Thymus (tissue), 14 donors: ENCODE data around the gene EVPL. TPM values are rescaled to one million over a fixed set of nuclear protein-coding genes. Genes with fewer than 3 reads are reported as not detected.

Experiments used
- DNase-seq, 9 donors: peaks; one replicate each; pipeline ENCODE4 v3.0.0-alpha.2; 2013; ENCODE audit warnings: low spot score in 9 of 9, low read depth in 6 of 9, missing footprints in 1 of 9
- H3K27ac ChIP-seq, 2 donors: one replicate each; pipeline ENCODE4 v1.5.1; 2013; ENCODE audit warnings: control low read depth in 1 of 2, low read depth in 1 of 2, low read length in 1 of 2, mild to moderate bottlenecking in 1 of 2, moderate library complexity in 1 of 2
- H3K27me3 ChIP-seq, 2 donors: one replicate each; pipeline ENCODE4 v1.5.1; 2013; ENCODE audit warnings: low read length in 1 of 2; ENCODE audit not compliant: control insufficient read depth in 2 of 2, insufficient read depth in 1 of 2
- H3K36me3 ChIP-seq, 2 donors: one replicate each; pipeline ENCODE4 v1.5.1; 2013; ENCODE audit warnings: low read length in 1 of 2, mild to moderate bottlenecking in 1 of 2, moderate library complexity in 1 of 2; ENCODE audit not compliant: control insufficient read depth in 2 of 2, insufficient read depth in 2 of 2
- H3K4me1 ChIP-seq, 2 donors: one replicate each; pipeline ENCODE4 v1.5.1; 2013; ENCODE audit warnings: low read length in 2 of 2; ENCODE audit not compliant: control insufficient read depth in 2 of 2, insufficient read depth in 2 of 2
- H3K4me3 ChIP-seq, 2 donors: one replicate each; pipeline ENCODE4 v1.5.1; 2013; ENCODE audit warnings: low read length in 2 of 2, control low read depth in 1 of 2, mild to moderate bottlenecking in 1 of 2
- H3K9me3 ChIP-seq, 2 donors: one replicate each; pipeline ENCODE4 v1.5.1; 2013; ENCODE audit warnings: low read length in 1 of 2, mild to moderate bottlenecking in 1 of 2; ENCODE audit not compliant: control insufficient read depth in 2 of 2, insufficient read depth in 1 of 2
- WGBS: extraction: QIAGEN DNeasy Blood & Tissue Kit; methylation state at CpG from one replicate; pipeline ENCODE4 v1.1.7; 2013; 5-methylcytosine and 5-hydroxymethylcytosine counted together
- long read RNA-seq, 10 donors: transcript quantifications; one replicate each; lab custom pipeline, GENCODE V29; 2026
- polyA plus RNA-seq: library from polyadenylated mRNA; stranded (reverse); fragments of 200-250 nt; gene quantifications from one replicate; pipeline ENCODE4 v1.2.3, GENCODE V29; 2013
- total RNA-seq: library from RNA; stranded (reverse); fragments of 120-200 nt; gene quantifications from one replicate; pipeline ENCODE4 v1.2.4, GENCODE V29; 2013
- donor health status: healthy.

Gene EVPL
- total RNA-seq (0.33 TPM), polyA plus RNA-seq (3.9 TPM)
- long read RNA-seq, donor 1: 0 reads
- long read RNA-seq, donor 2: 0 reads
- long read RNA-seq, donor 3: 0 reads
- long read RNA-seq, donor 4: 0 reads
- long read RNA-seq, donor 5, partial matches to known transcripts: 19 of 19 reads
- long read RNA-seq, donor 5, other reads (novel, unspliced or antisense): 0 of 19 reads
- long read RNA-seq, donor 6: 0 reads
- long read RNA-seq, donor 7: 0 reads
- long read RNA-seq, donor 8: 0 reads
- long read RNA-seq, donor 9: 0 reads
- long read RNA-seq, donor 10: 0 reads

DNA sequence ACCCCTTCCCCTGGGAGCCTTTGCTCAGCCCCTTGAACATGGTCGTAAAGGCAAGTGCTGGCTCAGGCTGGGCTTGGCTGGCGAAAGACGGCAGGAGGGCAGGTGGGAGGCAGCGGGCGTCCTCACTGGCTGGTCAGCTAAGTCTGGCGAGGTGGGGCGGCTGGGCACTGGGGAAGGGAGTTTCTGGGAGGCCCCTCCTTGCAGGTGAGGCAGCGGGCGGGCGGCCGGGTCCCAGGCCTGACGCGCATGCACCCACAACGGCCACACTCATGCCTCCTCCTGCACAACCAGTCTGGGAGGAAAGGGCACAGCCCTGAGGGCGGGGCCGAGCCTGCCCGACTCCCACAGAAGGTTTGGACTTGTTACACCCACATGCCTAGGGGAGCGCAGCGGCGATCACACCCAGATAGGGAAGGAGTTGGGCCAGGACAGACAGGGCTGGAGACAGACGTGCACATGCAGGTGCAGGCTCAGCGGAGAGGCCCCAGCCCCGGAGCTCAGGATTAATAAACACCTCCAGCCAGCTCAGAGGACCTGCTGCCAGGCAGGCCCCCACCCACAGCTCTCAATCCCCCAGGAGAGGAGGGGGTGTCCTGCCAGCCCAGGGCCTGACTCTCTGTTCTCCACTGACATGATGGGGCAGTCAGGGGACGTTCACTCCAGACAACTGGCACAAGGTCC, at the start of gene EVPL:
Gene EVPL (minus strand): TSS at position 148 of the 681 bp plus-strand sequence. CDS start 108 bp downstream, at position 40.
- WGBS: 89% methylated on average over 24 of the region's 24 CpGs
- peaks cover 7 to 26% of the 10 kb centered on the region in 2 donors for H3K4me1 ChIP-seq
- DNase-seq: peak in 1 of 9 donors; percentile 16
- no peak within 1 kb of the TSS for H3K4me3 ChIP-seq
- no peaks in the 10 kb centered on the region for H3K27me3 ChIP-seq
- H3K9me3 ChIP-seq: no peaks in the 10 kb centered on the region
- H3K27ac ChIP-seq: no peak within 1 kb of the TSS
- no peaks in the 10 kb centered on the region for H3K36me3 ChIP-seq

DNA sequence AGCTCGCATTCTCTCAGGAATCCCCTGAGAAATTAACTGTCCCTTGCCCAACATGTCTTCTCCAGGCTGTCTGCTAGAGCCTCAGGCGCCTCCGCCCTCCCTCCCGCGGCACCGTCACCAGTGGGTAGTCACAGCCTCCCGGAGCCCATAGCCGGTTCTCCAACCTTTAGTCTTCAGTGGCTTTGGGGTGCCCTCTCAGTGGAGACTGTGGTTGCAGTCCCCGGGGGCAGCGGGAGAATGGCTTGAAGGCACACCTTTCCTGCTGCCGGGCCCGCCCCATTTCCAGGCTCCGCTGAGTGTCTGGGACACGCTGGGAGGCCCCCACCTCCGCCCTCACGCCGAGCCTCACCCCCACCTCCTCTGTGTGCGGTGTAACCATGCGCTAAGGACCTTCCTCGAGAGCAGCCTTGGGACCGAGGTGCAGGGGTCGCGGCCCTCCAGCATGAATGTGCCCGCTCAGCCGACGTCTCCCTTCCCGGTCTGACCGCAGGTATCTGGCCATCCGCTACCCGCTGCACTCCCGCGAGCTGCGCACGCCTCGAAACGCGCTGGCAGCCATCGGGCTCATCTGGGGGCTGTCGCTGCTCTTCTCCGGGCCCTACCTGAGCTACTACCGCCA, 49.1 kb upstream of the EVPL start:
- DNase-seq: no peak
- Histone ChIP-seq H3K27me3 (peaks cover 55 to 79% of the 10 kb centered on the region in 2 donors), H3K27ac (no peak overlapping the region), H3K36me3 (no peaks in the 10 kb centered on the region), H3K4me3 (peak overlapping the region in 1 of 2 donors; percentile 38), H3K4me1 (peaks cover 24 to 66% of the 10 kb centered on the region in 2 donors), H3K9me3 (peaks cover 1 to 7% of the 10 kb centered on the region in 2 donors)
- WGBS: 7% methylated on average over 41 of the region's 41 CpGs

DNA sequence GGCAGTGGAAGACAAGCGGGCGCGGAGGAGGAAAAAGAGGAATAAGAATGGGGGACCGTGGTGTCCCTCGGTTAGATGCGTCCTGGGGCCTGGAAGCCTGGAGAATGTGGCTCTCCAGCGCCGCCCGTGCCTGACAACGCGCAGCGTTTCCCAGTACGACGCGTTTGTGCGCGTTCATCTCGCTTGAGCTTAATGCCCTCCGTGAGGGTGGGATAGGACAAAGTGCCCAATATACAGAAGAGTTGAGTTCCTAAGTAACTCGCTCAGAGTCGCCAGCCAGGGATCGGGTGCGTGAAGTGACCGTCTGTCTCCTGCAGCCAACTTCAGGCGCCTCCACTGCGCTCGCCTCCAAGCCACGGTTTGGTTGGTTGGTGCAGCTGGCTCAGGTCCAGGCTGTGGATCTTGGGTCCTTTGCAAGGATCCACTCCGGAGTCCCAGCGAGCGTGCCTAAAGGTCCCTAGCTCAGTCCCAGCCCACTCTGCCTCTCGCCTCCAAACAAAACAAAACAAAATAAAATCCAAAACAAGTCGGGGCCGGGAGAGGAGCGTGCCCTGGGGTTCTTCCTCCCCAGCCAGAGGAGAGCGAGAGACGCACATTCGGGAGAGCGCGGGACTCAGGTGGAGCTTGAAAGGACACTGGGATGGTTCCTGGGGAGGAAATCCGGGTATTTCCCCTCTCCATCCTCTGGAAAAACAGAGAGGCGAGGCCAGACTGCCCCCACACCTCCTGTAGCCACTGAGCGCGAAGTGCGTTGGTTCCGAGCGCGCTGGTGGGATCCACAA, 48.4 kb upstream of the EVPL start:
- 9% methylated on average over 48 of the region's 48 CpGs for WGBS
- peaks cover 55 to 78% of the 10 kb centered on the region in 2 donors for H3K27me3 ChIP-seq
- DNase-seq: no peak

DNA sequence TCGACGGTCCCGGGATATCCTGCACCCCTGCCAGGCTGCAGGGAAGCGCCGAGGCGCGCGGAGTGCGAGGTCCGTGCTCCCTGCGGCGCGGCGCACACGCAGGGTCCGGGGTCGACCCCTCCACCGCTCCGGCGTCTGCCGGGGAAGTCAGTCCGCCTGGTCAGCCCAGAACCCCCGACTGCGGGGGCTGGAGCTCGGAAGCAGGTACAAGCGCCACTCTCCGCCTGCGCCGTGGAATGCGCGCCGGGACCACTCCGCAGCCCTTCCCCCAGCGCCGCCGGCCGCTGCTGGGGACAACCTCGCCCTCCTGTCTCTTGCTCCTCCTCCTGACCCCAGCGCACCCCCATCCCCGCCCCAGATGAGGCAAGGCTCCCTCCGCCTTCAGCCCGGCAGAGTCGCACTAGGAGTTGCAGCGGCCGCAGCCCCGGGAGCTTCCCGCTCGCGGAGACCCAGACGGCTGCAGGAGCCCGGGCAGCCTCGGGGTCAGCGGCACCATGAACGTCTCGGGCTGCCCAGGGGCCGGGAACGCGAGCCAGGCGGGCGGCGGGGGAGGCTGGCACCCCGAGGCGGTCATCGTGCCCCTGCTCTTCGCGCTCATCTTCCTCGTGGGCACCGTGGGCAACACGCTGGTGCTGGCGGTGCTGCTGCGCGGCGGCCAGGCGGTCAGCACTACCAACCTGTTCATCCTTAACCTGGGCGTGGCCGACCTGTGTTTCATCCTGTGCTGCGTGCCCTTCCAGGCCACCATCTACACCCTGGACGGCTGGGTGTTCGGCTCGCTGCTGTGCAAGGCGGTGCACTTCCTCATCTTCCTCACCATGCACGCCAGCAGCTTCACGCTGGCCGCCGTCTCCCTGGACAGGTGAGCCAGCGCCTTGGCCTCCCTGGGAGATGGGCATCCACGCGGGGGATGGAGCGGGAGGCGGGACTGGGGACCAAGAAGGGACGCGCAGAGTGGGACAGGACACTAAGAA, 47.6 kb upstream of the EVPL start, which contains the start of gene GALR2:
Gene GALR2 (plus strand): TSS at position 392 of the 974 bp plus-strand sequence. CDS start 103 bp downstream, at position 495.
- H3K27me3 ChIP-seq: peaks cover 52 to 69% of the 10 kb centered on the region in 2 donors
- peaks cover 2 to 3% of the 10 kb centered on the region in 2 donors for H3K36me3 ChIP-seq
- peaks cover 0 to 7% of the 10 kb centered on the region in 2 donors for H3K9me3 ChIP-seq
- peaks cover 24 to 57% of the 10 kb centered on the region in 2 donors for H3K4me1 ChIP-seq
- WGBS: 7% methylated on average over 92 of the region's 92 CpGs
- DNase-seq: no peak
- H3K4me3 ChIP-seq: no peak within 1 kb of the TSS
- H3K27ac ChIP-seq: no peak within 1 kb of the TSS

More for the DNA sequence above, 48.4 kb upstream of the EVPL start:
- Histone ChIP-seq H3K36me3 (no peaks in the 10 kb centered on the region), H3K4me1 (peaks cover 27 to 66% of the 10 kb centered on the region in 2 donors), H3K9me3 (peaks cover 1 to 7% of the 10 kb centered on the region in 2 donors), H3K27ac (no peak overlapping the region), H3K4me3 (no peak overlapping the region)

DNA sequence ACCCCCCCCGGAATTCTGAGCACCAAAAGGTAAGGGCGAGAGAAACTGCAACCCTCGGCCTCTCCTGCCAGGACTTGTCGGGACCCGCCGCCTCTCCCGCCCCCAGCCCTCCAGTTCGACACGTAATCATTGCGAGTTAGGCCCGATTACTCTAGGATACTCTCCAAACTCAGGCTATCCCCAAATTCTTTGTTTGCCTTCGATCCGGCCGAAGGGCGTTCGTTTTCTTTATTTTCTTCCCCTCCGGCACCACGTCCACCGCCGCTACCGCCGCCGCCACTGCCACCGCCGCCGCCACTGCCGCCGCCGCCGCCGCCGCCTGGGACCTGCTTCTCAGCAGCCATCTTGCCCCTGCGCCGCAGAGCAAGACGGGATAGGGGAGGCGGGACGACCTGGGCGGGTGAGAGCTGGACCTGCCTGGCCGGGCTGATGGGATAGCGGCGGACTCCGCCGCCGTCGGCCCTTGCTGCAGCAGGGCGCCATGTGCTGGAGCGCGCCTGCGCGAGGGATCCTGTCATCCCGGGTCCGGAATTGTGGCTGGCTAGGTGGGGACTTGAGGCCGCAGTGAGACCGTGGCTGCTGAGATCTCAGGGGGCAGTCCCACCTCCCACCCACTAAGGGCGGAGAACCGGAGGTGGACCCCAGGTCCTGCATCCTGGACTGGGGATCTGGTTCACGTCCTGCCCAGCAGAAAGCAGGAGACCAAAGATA, 45.2 kb upstream of the EVPL start, which contains the start of gene SRP68:
Gene SRP68 (minus strand): TSS at position 370 of the 711 bp plus-strand sequence. CDS start 26 bp downstream, at position 344.
- Histone ChIP-seq H3K36me3 (peaks cover 9 to 13% of the 10 kb centered on the region in 2 donors), H3K9me3 (peaks cover 0 to 7% of the 10 kb centered on the region in 2 donors), H3K4me1 (peaks cover 18 to 33% of the 10 kb centered on the region in 2 donors), H3K27me3 (peaks cover 38 to 45% of the 10 kb centered on the region in 2 donors), H3K4me3 (peak within 1 kb of the TSS; percentile 66 to 73), H3K27ac (peak within 1 kb of the TSS; percentile 27 to 44)
- peak in 8 of 9 donors; percentile 50 to 82 (median 66) for DNase-seq
- under 1% methylated on average over 57 of the region's 57 CpGs for WGBS

DNA sequence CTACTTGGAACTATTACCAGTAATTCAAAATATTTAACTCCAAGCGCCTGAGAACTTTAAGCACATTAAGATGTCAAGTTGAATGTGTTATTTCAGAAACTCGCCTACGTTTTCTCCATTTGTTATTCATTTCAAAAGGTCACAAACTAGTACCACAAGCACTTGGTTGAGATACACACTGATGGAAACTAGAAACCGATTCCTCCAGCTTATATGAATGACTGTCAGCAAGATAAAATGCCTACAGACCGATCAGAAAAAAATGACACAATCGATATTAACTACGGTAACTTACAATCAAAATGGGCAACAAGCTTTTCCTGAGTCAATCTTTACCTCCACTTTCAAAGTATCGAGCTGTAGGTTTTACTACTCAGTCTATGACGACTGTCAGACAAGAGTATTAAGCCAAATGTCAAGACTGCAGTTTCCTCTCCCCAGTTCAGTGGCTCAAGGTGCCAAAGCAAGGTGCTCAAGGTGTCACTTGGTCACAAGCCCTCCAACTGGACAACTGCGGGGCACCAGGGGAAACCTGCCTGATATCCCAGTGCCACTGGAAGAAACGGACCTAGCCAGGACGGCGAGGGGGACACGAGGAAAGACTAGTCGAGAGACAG, 44.5 kb upstream of the EVPL start:
- Histone ChIP-seq H3K36me3 (peaks cover 9 to 19% of the 10 kb centered on the region in 2 donors), H3K4me1 (peaks cover 14 to 27% of the 10 kb centered on the region in 2 donors), H3K4me3 (peak overlapping the region; percentile 66 to 73), H3K27me3 (peaks cover 32 to 38% of the 10 kb centered on the region in 2 donors), H3K27ac (peak overlapping the region; percentile 27 to 44), H3K9me3 (peaks cover 0 to 7% of the 10 kb centered on the region in 2 donors)
- WGBS: 26% methylated on average over 15 of the region's 15 CpGs
- peak in 1 of 9 donors; percentile 45 for DNase-seq

DNA sequence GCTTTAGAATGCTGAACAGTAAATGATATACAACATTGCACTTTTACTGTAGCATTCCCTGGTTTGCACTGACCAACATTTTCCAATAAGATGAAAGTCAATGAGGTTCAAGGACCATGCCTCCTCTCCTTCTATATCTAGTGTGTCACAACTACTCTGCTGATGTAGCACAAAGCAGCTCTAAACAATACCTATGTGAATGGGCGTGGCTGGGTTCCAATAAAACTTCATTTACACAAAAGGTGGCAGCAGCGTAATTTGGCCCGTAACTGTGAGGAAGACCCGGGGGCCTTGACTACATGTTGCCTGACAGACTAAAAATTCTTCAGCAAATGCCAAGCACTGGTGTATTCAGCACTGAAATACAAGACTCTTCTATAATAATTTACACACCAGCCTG, 38.7 kb upstream of the EVPL start:
- Histone ChIP-seq H3K27me3 (no peaks in the 10 kb centered on the region), H3K9me3 (no peaks in the 10 kb centered on the region), H3K4me3 (no peak overlapping the region), H3K36me3 (peaks cover 53 to 69% of the 10 kb centered on the region in 2 donors), H3K4me1 (peaks cover 2 to 5% of the 10 kb centered on the region in 2 donors), H3K27ac (no peak overlapping the region)
- DNase-seq: no peak
- 98% methylated on average over 4 of the region's 4 CpGs for WGBS
